22Rv1 (cell line): ENCODE measurements around the gene ASIC3.

ENCODE experiments used
- CTCF ChIP-seq: fragments of 450-650 bp; IDR thresholded peaks from 2 replicates; pipeline ENCODE4 v1.5.1; 2017; ENCODE audit warnings: mild to moderate bottlenecking
- ZFX ChIP-seq: fragments of 450-650 bp; IDR thresholded peaks from 2 replicates; pipeline ENCODE4 v1.6.1; 2017; ENCODE audit warnings: antibody characterized with exemption, borderline replicate concordance

- TF ChIP-seq CTCF (no peak), ZFX (no peak)
Measured at GRCh38 chr7:151077705-151078232, 29.4 kb downstream of the ASIC3 start.
